ENCODE data around the gene STUB1.

Gene STUB1

GRCh38 chr16:711548-712320, 31.5 kb downstream of the STUB1 start:
- DNase-seq (ENCODE audit: low read depth in 2 of 2): no peak

GRCh38 chr16:712740-713250, 32.6 kb downstream of the STUB1 start:
- DNase-seq (ENCODE audit: low read depth in 2 of 2): peak; percentile 59 to 63

DNA sequence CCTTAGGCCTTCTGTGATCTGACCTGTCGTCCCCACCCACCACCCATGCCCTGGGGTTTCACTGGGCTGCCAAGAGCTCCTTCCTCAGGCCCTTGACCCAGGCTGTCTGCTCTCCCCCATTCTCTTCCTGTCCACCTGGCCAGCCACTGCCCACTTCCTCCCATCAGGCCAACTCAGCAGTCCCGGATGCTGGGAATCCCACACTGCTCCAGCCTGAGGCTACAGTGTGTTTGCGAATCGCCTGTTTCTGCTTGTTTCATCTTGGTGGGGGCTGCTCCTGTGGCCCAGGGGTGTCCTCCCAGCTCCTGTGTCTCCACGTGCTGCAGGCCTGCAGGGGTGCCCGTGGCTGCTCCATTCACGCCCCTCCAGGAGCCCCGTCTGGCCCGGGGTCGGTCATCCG, 33.9 kb downstream of the STUB1 start:
- DNase-seq (ENCODE audit: low read depth in 2 of 2): no peak

- peak in 1 of 2 experiments; percentile 57 for DNase-seq (ENCODE audit: low read depth in 2 of 2)
These were observed 34.6 kb downstream of the STUB1 start, which contains the start of gene METRN for GRCh38 chr16:714558-715476. METRN (plus strand) TSS chr16:715118; CDS start chr16:715290, 172 bp downstream.

DNA sequence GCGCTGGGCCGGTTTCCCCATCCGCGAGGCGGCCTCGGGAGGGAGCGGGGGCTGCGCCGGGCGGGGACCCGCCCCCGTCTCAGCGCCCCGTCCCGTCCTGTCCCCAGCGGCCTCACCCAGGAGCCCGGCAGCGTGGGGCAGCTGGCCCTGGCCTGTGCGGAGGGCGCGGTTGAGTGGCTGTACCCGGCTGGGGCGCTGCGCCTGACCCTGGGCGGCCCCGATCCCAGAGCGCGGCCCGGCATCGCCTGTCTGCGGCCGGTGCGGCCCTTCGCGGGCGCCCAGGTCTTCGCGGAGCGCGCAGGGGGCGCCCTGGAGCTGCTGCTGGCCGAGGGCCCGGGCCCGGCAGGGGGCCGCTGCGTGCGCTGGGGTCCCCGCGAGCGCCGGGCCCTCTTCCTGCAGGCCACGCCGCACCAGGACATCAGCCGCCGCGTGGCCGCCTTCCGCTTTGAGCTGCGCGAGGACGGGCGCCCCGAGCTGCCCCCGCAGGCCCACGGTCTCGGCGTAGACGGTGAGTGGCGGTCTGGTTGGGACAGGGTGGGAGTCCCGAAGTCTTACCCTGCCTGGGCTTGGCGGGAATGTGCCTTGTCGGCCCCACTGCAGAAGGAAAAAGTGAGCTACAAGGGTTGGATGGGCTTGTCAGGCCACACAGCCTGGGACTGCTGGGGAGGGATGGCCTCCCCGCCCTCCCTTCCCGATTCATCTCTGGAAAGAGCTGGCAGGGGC, 35.4 kb downstream of the STUB1 start:
- DNase-seq (ENCODE audit: low read depth in 2 of 2): no peak

DNA sequence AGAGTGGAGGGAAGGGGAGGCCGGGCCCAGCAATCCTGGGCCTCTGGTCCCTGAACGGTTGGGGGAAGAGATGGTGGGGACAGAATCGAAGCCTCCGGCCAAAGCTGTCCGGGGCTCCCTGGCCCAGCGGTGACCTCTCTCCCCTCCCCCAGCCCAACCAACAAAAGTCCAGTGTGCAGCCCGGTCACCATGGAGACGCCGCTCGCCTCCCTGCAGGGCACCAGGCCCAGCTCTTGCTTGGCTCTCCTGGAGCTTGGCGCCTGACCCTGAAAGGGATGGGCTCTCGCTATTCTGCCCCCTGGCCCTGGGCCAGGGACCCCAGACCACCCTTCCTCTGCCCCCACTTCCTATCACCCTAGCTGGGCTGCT, 36.0 kb downstream of the STUB1 start:
- no peak for DNase-seq (ENCODE audit: low read depth in 2 of 2)

DNA sequence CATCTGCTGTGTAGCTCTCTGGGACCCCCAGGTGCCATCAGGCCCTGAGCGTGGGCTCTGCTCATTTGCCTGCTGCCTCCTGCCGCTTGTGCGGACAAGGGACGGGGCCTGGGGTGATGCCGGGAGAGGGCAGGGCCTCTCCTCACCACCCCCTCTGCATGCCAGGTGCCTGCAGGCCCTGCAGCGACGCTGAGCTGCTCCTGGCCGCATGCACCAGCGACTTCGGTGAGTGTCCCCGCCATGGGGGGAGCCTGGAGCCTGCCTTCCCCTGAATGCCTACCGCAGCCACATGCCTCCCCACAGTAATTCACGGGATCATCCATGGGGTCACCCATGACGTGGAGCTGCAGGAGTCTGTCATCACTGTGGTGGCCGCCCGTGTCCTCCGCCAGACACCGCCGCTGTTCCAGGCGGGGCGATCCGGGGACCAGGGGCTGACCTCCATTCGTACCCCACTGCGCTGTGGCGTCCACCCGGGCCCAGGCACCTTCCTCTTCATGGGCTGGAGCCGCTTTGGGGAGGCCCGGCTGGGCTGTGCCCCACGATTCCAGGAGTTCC, 36.6 kb downstream of the STUB1 start:
- no peak for DNase-seq (ENCODE audit: low read depth in 2 of 2)

GRCh38 chr16:717450-718245, 37.4 kb downstream of the STUB1 start:
- no peak for DNase-seq (ENCODE audit: low read depth in 2 of 2)

- no peak for DNase-seq (ENCODE audit: low read depth in 2 of 2)
These were observed 38.2 kb downstream of the STUB1 start for GRCh38 chr16:718389-718788.

GRCh38 chr16:718922-719321, 38.7 kb downstream of the STUB1 start:
- DNase-seq (ENCODE audit: low read depth in 2 of 2): no peak

DNA sequence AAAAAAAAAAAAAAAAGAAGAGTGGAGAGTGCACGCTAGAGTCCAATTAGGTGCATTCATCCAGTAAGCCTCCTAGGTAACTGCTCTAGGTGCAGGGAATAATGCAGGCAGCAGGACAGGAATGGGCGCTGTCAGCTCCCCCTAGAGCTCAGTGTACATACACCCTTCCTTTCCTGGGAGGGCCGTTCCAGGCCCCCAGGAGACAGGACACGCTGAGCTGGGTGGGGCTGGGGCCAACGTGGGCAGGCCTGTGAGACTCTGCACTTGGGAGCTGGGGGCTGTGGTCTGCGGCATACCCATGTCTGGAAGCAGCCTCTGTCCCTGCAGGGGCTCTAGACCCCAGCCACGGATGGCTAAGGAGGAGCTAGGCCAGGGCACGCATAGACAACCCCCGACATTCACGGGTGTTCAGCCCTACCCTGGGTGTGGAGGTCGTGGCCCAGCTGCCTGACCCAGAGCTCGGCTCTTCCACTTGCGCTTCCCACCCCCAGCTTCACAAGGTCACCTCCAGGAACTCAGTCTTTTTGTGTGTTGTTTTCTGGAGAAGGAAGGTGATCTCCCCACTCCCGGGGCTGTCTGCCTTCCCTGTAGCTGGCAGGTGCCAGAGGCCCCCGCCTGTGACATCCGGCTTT, 39.7 kb downstream of the STUB1 start:
- no peak for DNase-seq (ENCODE audit: low read depth in 2 of 2)

DNA sequence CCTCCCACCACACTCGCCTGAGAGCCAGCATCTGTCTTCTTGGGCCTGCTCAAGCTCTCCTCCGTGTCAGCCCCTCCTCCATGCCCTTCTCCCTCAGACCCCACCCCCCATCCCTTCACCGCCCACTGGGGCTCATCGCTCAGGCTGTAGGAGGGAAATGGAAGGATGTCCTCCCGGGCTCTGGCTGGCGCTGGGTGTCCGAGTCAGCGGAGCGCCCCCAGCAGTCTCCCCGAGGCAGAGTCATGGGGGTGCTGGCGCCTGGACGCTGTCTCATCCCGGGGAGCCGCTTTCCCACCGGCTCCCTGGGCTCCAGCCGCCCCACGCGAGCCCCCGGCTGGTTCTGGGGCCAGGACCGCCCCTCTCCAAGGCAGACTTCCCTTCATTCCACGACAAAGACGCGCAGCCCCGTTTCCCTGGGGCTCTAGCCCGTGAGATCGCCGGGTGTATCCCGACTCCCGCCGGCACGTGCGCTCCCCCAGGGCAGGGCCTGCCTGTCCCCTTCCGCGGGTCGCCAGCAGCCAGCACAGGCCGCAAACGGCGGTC, 40.3 kb downstream of the STUB1 start:
- no peak for DNase-seq (ENCODE audit: low read depth in 2 of 2)

GRCh38 chr16:720990-721764, 41.0 kb downstream of the STUB1 start, which contains the start of gene ANTKMT:
ANTKMT (plus strand) TSS chr16:721146; CDS start chr16:721275, 129 bp downstream.
- no peak for DNase-seq (ENCODE audit: low read depth in 2 of 2)

DNA sequence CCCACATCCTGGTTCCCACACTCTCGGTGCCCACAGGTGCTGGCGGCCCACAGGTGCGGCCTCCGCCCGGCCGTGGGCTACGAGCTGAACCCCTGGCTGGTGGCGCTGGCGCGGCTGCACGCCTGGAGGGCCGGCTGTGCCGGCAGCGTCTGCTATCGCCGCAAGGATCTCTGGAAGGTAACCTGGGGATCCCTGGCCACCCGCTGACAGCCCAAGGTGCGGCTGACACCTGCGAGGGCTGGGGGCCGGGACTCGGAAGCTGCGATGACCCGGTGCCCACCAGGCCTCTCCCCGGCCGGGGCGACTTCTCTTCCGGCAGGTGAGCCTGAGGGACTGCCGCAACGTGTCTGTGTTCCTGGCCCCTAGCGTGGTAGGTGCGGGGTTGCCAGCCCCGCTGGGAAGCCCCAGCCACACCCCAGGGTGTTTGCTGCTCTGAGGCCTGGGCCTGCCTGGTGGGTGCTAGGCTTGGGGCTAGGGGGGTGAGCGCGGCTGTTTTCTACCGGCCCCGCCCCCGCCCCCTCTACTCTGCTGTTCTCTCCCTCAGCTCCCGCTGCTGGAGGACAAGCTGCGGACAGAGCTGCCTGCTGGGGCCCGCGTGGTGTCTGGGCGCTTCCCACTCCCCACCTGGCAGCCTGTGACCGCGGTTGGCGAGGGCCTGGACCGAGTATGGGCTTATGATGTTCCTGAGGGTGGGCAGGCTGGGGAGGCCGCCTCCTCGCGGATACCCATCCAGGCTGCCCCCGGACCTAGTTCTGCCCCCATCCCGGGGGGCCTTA, 41.7 kb downstream of the STUB1 start:
- DNase-seq (ENCODE audit: low read depth in 2 of 2): no peak

GRCh38 chr16:722835-723633, 42.8 kb downstream of the STUB1 start:
- no peak for DNase-seq (ENCODE audit: low read depth in 2 of 2)

DNA sequence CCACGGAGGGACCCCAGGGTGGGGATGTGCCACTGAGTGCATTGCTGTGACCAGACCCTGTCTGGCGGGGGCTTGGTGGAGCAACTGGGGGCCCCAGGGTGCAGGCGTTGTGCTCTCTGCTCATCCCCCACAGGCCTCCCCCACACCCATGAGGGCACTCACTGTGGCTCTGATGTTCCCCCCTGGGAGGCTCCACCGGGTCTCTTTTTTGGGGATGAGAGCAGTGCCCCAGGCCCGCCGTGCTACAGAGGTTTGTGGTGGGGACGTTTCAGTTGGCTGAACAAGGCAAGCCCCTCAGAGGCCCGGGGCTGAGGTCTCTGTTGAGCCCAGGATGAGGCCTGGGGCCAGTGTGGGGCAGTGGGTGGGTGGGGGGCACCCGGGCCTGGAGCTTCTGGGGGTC, 43.5 kb downstream of the STUB1 start:
- no peak for DNase-seq (ENCODE audit: low read depth in 2 of 2)

All from fibroblast of skin of left biceps (primary cell).